ENCODE data around the gene PODXL2. TPM values are rescaled to one million over a fixed set of nuclear protein-coding genes. Genes with fewer than 3 reads are reported as not detected.
"Not testable (repeated sequence)": the region's sequence is repeated elsewhere in the genome, so short reads cannot be mapped to it uniquely, and the experiment has no call there.

Gene PODXL2
- total and polyA plus RNA-seq, 7 experiments from 2014 or later = 2.2 to 6.5 (median 3.6) TPM

DNA sequence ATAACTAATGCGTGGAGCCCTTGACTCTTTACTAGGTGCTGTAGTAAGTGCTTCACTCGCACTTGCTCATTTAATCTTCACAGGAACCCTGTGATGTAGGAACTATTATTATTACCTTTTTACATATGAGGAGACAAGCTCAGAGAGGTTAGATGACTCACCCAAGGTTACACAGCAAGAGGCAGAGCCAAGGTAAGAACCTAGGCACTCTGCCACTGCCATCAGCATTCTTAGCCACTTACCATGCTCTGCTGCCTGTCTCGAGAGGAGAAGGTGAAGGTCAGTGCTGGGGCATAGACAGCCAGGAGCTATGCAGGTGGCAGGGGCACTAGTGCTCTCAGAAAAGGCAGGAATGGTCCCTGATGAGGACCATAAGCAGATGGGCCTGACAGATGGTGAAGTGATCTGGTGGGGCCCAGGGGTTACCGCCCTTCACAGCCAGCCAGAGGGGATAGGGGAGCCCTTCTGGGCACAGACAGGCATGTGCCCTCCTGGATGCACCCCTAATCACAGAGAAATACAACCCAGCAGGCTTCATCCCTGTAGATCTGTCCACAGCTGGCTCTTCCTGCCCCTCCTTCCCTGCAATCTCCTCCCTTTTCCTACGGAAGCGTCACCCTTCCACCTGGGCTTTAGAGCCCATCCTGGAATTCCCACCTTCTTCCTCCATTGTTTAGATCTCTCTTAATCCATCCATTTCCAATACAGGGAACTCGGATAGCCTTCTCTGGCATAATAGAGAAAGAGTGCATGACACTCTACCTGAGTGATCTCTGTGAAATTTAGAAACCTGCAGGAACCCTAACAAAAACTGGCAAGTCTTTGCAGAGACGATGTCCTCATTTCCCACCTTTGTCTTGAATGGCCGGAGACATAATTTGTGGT is 70.7 kb downstream of the PODXL2 start:
- intact Hi-C loops (cut with micrococcal nuclease) = no loop called here
- H3K9me3 ChIP-seq (ENCODE audit: control insufficient read depth in 2 of 3, low read length in 3 of 3) = no peaks in the 10 kb centered on the region
- ATAC-seq (no peak), DNase-seq (no peak)
- ChIA-PET CTCF (no interaction called here), POLR2A (interaction anchor here (0.6 to 1.0 kb wide), 3 partner anchors 21 to 28 kb away, joined by 3 read pairs; no protein-coding TSS in a partner anchor)
- peaks cover 0 to 8% (median 0%) of the 10 kb centered on the region in 5 donors for H3K36me3 Mint-ChIP-seq
- H3K36me3 ChIP-seq (ENCODE audit: control insufficient read depth in 2 of 3, insufficient read depth in 3 of 3, low read length in 3 of 3) = no peaks in the 10 kb centered on the region
- no peaks in the 10 kb centered on the region for H3K4me1 ChIP-seq (ENCODE audit: control insufficient read depth in 2 of 2, insufficient read depth in 2 of 2, low read length in 2 of 2)
- no peak overlapping the region for H3K27ac ChIP-seq (ENCODE audit: low read depth, low read length)
- H3K27me3 ChIP-seq (ENCODE audit: control insufficient read depth in 2 of 2, insufficient read depth in 2 of 2, low read length in 2 of 2) = no peaks in the 10 kb centered on the region
- H3K4me1 Mint-ChIP-seq = peaks cover 0 to 6% (median 4%) of the 10 kb centered on the region in 7 donors
- peaks cover 0 to 9% (median 2%) of the 10 kb centered on the region in 11 donors for H3K9me3 Mint-ChIP-seq
- no peak overlapping the region for H3K4me3 ChIP-seq (ENCODE audit: low read length)
- peaks cover 0 to 8% (median 2%) of the 10 kb centered on the region in 5 donors for H3K27me3 Mint-ChIP-seq
- no peak overlapping the region for H3K4me3 Mint-ChIP-seq
- H3K27ac Mint-ChIP-seq = no peak overlapping the region

DNA sequence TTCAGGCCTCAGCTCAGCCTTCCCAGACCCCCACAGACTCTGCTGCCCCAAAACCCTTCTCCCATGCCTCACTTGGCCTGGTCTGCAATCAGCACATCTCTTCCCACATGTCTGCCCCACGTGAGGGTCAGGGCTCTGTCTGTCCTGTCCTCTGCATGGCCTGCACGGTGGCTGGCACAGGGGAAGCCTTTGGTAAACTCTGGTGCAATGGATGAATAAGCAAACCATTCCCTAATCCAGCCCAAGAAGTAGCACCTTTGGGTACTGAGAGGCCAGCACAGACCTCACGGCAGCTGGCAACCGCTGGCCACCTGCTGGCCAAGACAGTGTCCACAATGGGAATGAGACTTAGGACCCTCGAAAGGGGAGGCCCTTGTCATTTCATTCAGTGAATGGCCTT is 71.4 kb downstream of the PODXL2 start:
- intact Hi-C loops (cut with micrococcal nuclease) = no loop called here
- DNase-seq = no peak
- ChIA-PET POLR2A (interaction anchor here (0.7 kb wide), 1 partner anchor 21 kb away, joined by 3 read pairs; no protein-coding TSS in a partner anchor), CTCF (no interaction called here)
- no peak overlapping the region for H3K27ac Mint-ChIP-seq
- H3K4me3 ChIP-seq (ENCODE audit: low read length) = no peak overlapping the region
- peaks cover 0 to 8% (median 2%) of the 10 kb centered on the region in 5 donors for H3K27me3 Mint-ChIP-seq
- H3K27me3 ChIP-seq (ENCODE audit: control insufficient read depth in 2 of 2, insufficient read depth in 2 of 2, low read length in 2 of 2) = no peaks in the 10 kb centered on the region
- ATAC-seq = no peak
- peaks cover 0 to 9% (median 2%) of the 10 kb centered on the region in 11 donors for H3K9me3 Mint-ChIP-seq
- no peaks in the 10 kb centered on the region for H3K4me1 ChIP-seq (ENCODE audit: control insufficient read depth in 2 of 2, insufficient read depth in 2 of 2, low read length in 2 of 2)
- H3K4me1 Mint-ChIP-seq = peaks cover 0 to 6% (median 4%) of the 10 kb centered on the region in 7 donors
- H3K36me3 ChIP-seq (ENCODE audit: control insufficient read depth in 2 of 3, insufficient read depth in 3 of 3, low read length in 3 of 3) = no peaks in the 10 kb centered on the region
- H3K27ac ChIP-seq (ENCODE audit: low read depth, low read length) = no peak overlapping the region
- peaks cover 0 to 8% (median 0%) of the 10 kb centered on the region in 5 donors for H3K36me3 Mint-ChIP-seq
- no peak overlapping the region for H3K4me3 Mint-ChIP-seq
- H3K9me3 ChIP-seq (ENCODE audit: control insufficient read depth in 2 of 3, low read length in 3 of 3) = no peaks in the 10 kb centered on the region

DNA sequence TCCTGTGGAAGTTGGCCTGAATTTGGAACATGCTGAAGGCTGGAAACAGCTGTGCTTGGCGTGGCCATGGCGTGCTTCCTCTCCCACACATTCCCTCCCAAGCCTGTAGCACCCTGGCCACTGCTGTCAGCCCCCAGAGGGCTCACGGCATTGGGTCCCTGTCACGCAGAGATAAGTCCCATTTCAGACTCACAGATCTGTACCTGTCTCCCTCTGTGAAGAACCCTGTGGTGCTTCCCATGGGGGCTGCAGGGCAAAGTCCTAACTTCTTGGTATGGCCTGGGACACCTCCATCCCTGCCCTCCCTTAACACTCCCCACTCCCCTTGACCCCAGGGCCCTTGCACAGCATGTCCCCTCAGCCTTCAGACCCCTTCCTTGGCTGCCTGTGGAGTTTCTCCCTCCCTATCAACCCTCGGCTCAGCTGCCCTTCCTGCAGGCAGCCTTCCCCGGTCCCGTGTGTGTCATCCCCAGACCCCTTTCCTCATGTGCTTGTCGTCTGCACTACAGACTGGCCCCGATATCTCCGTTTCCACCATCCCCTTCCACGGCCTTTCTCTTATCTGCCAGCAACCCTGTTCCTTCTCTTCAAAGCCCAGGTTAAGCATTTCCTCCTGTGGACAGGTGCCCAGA is 72.4 kb downstream of the PODXL2 start:
- no peak overlapping the region for H3K27ac ChIP-seq (ENCODE audit: low read depth, low read length)
- Mint-ChIP-seq H3K9me3 (peaks cover 0 to 9% (median 2%) of the 10 kb centered on the region in 11 donors), H3K4me3 (no peak overlapping the region), H3K27me3 (peaks cover 0 to 8% (median 2%) of the 10 kb centered on the region in 5 donors), H3K36me3 (peaks cover 0 to 8% (median 0%) of the 10 kb centered on the region in 5 donors), H3K4me1 (peaks cover 0 to 6% (median 4%) of the 10 kb centered on the region in 7 donors), H3K27ac (no peak overlapping the region)
- POLR2A ChIA-PET = no interaction called here
- CTCF ChIA-PET = no interaction called here
- no peaks in the 10 kb centered on the region for H3K36me3 ChIP-seq (ENCODE audit: control insufficient read depth in 2 of 3, insufficient read depth in 3 of 3, low read length in 3 of 3)
- intact Hi-C loops (cut with micrococcal nuclease) = no loop called here
- no peaks in the 10 kb centered on the region for H3K27me3 ChIP-seq (ENCODE audit: control insufficient read depth in 2 of 2, insufficient read depth in 2 of 2, low read length in 2 of 2)
- no peaks in the 10 kb centered on the region for H3K4me1 ChIP-seq (ENCODE audit: control insufficient read depth in 2 of 2, insufficient read depth in 2 of 2, low read length in 2 of 2)
- ATAC-seq (no peak), DNase-seq (no peak)
- no peak overlapping the region for H3K4me3 ChIP-seq (ENCODE audit: low read length)
- no peaks in the 10 kb centered on the region for H3K9me3 ChIP-seq (ENCODE audit: control insufficient read depth in 2 of 3, low read length in 3 of 3)

DNA sequence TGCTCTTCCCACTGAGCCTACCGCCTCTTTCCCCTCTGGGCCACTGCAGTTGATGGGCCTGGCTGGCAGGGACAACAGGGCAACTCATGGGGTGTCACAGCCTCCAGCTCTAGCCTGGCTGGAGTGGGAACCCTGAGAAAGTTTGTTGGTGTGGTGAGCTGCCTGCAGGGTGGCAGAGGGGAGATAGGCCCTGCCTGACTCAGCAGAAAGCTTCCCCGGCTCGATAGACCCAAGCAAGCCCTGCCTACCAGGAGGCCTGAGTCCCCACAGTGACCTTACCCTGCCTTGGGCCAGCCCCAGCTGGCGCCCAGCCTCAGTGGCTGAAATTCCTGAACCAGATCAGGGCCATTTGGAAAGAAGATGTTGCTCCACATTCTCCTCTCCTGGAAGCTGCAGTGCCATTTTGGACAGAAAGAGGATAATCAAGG is 73.2 kb downstream of the PODXL2 start:
- Histone ChIP-seq H3K27ac (ENCODE audit: low read depth, low read length) (no peak overlapping the region), H3K4me1 (ENCODE audit: control insufficient read depth in 2 of 2, insufficient read depth in 2 of 2, low read length in 2 of 2) (no peaks in the 10 kb centered on the region), H3K4me3 (ENCODE audit: low read length) (no peak overlapping the region), H3K27me3 (ENCODE audit: control insufficient read depth in 2 of 2, insufficient read depth in 2 of 2, low read length in 2 of 2) (no peaks in the 10 kb centered on the region), H3K9me3 (ENCODE audit: control insufficient read depth in 2 of 3, low read length in 3 of 3) (no peaks in the 10 kb centered on the region), H3K36me3 (ENCODE audit: control insufficient read depth in 2 of 3, insufficient read depth in 3 of 3, low read length in 3 of 3) (no peaks in the 10 kb centered on the region)
- DNase-seq (no peak), ATAC-seq (no peak)
- ChIA-PET CTCF (no interaction called here), POLR2A (no interaction called here)
- Mint-ChIP-seq H3K27ac (no peak overlapping the region), H3K4me1 (peaks cover 0 to 6% (median 4%) of the 10 kb centered on the region in 7 donors), H3K36me3 (peaks cover 0 to 8% (median 0%) of the 10 kb centered on the region in 5 donors), H3K27me3 (peaks cover 0 to 8% (median 2%) of the 10 kb centered on the region in 5 donors), H3K9me3 (peaks cover 0 to 9% (median 2%) of the 10 kb centered on the region in 11 donors), H3K4me3 (no peak overlapping the region)
- intact Hi-C loops (cut with micrococcal nuclease) = no loop called here

DNA sequence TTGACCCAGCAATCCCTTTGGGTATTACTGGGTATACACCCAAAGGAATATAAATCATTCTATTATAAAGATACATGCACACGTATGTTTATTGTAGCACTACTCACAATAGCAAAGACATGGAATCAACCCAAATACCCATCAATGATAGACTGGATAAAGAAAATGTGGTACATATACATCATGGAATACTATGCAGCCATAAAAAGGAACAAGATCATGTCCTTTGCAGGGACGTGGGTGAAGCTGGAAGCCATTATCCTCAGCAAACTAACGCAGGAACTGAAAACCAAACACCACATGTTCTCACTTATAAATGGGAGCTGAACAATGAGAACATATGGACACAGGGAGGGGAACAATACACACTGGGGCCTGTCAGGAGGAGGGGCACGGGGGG is 75.9 kb downstream of the PODXL2 start:
- H3K27me3 Mint-ChIP-seq; POLR2A ChIA-PET; CTCF ChIA-PET; H3K4me1 Mint-ChIP-seq; H3K27ac ChIP-seq (ENCODE audit: low read depth, low read length); H3K27me3 ChIP-seq (ENCODE audit: control insufficient read depth in 2 of 2, insufficient read depth in 2 of 2, low read length in 2 of 2); H3K9me3 ChIP-seq (ENCODE audit: control insufficient read depth in 2 of 3, low read length in 3 of 3); H3K4me3 Mint-ChIP-seq; H3K4me3 ChIP-seq (ENCODE audit: low read length); H3K36me3 Mint-ChIP-seq; intact Hi-C loops (cut with micrococcal nuclease); H3K4me1 ChIP-seq (ENCODE audit: control insufficient read depth in 2 of 2, insufficient read depth in 2 of 2, low read length in 2 of 2); ATAC-seq; H3K36me3 ChIP-seq (ENCODE audit: control insufficient read depth in 2 of 3, insufficient read depth in 3 of 3, low read length in 3 of 3); DNase-seq; H3K27ac Mint-ChIP-seq; H3K9me3 Mint-ChIP-seq: not testable (repeated sequence)

DNA sequence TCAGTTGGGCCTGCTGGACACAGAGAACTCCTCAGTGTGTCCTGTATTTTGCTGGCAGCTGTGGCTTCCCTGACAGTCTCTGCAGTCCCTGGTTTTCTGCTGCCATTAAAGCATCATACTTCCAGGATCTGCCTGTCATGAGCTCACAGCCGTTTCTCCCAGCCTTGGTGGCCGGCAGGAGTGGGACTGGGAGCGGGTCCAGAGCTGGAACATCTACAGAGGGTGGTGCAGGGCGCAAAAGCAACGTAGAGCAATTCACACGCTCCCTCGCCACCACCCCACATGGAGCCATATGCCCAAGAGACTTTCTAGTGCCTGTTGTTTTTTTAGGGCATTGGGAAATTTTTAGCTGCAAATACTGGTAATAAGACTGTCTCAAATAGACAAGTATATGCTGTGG is 77.3 kb downstream of the PODXL2 start:
- no peak overlapping the region for H3K4me3 ChIP-seq (ENCODE audit: low read length)
- no peaks in the 10 kb centered on the region for H3K4me1 ChIP-seq (ENCODE audit: control insufficient read depth in 2 of 2, insufficient read depth in 2 of 2, low read length in 2 of 2)
- H3K4me1 Mint-ChIP-seq = peaks cover 0 to 4% (median 0%) of the 10 kb centered on the region in 7 donors
- H3K27ac ChIP-seq (ENCODE audit: low read depth, low read length) = no peak overlapping the region
- CTCF ChIA-PET = interaction anchor here (0.8 kb wide), 1 partner anchor 12 kb away, joined by 4 read pairs; no protein-coding TSS in a partner anchor
- peaks cover 0 to 8% (median 2%) of the 10 kb centered on the region in 5 donors for H3K27me3 Mint-ChIP-seq
- DNase-seq (no peak), ATAC-seq (no peak)
- no peaks in the 10 kb centered on the region for H3K27me3 ChIP-seq (ENCODE audit: control insufficient read depth in 2 of 2, insufficient read depth in 2 of 2, low read length in 2 of 2)
- POLR2A ChIA-PET = no interaction called here
- no peaks in the 10 kb centered on the region for H3K36me3 ChIP-seq (ENCODE audit: control insufficient read depth in 2 of 3, insufficient read depth in 3 of 3, low read length in 3 of 3)
- no peak overlapping the region for H3K4me3 Mint-ChIP-seq
- peaks cover 0 to 9% (median 2%) of the 10 kb centered on the region in 11 donors for H3K9me3 Mint-ChIP-seq
- H3K36me3 Mint-ChIP-seq = peaks cover 0 to 8% (median 0%) of the 10 kb centered on the region in 5 donors
- intact Hi-C loops (cut with micrococcal nuclease) = no loop called here
- H3K9me3 ChIP-seq (ENCODE audit: control insufficient read depth in 2 of 3, low read length in 3 of 3) = no peaks in the 10 kb centered on the region
- no peak overlapping the region for H3K27ac Mint-ChIP-seq

All from naive thymus-derived CD4-positive, alpha-beta T cell (primary cell).